GM23338 (cell line): ENCODE data around the gene UPK1A. TPM values are rescaled to one million over a fixed set of nuclear protein-coding genes. Genes with fewer than 3 reads are reported as not detected.

Source experiments
- ATAC-seq: fragments of 200-7000 bp; cut with Tn5 transposase; 3 replicates; pipeline ENCODE4 v1.9.1; 2020
- DNase-seq: peaks from one replicate; pipeline ENCODE4 v3.0.0-alpha.2; 2015; ENCODE audit warnings: low spot score
- H2AFZ ChIP-seq: fragments of 200-600 bp; sonication (generic); 2 replicates; pipeline ENCODE4 v1.8.0; 2016; ENCODE audit warnings: antibody characterized with exemption, mild to moderate bottlenecking, moderate library complexity
- H3F3A ChIP-seq: fragments of 200-600 bp; sonication (generic); replicated peaks from 2 replicates; pipeline ENCODE4 v1.8.0; 2017; ENCODE audit warnings: antibody characterized with exemption, mixed run types, low read depth
- H3K27ac ChIP-seq: fragments of 200-600 bp; sonication (generic); 2 replicates; pipeline ENCODE4 v1.6.1; 2016; ENCODE audit warnings: low read depth
- H3K27me3 ChIP-seq: fragments of 200-600 bp; sonication (generic); 2 replicates; pipeline ENCODE4 v1.8.0; 2016; ENCODE audit warnings: mild to moderate bottlenecking, mixed run types, moderate library complexity; ENCODE audit not compliant: insufficient read depth
- H3K36me3 ChIP-seq: fragments of 200-600 bp; sonication (generic); 2 replicates; pipeline ENCODE4 v1.8.0; 2016; ENCODE audit warnings: mild to moderate bottlenecking; ENCODE audit not compliant: insufficient read depth
- H3K4me1 ChIP-seq: fragments of 200-600 bp; sonication (generic); 2 replicates; pipeline ENCODE4 v1.8.0; 2016; ENCODE audit warnings: mild to moderate bottlenecking, moderate library complexity; ENCODE audit not compliant: insufficient read depth
- H3K4me2 ChIP-seq: fragments of 200-600 bp; sonication (generic); 2 replicates; pipeline ENCODE4 v1.7.1; 2017; ENCODE audit warnings: mixed run types
- H3K4me3 ChIP-seq: fragments of 200-600 bp; sonication (generic); 2 replicates; pipeline ENCODE4 v1.6.1; 2016; ENCODE audit warnings: mixed run types
- H3K79me2 ChIP-seq: fragments of 200-600 bp; sonication (generic); replicated peaks from 2 replicates; pipeline ENCODE4 v1.8.0; 2017; ENCODE audit warnings: mild to moderate bottlenecking; ENCODE audit not compliant: insufficient read depth
- H3K9me2 ChIP-seq: fragments of 200-600 bp; sonication (generic); 2 replicates; pipeline ENCODE4 v1.8.0; 2017; ENCODE audit not compliant: insufficient read depth
- H4K20me1 ChIP-seq: fragments of 200-600 bp; sonication (generic); replicated peaks from 2 replicates; pipeline ENCODE4 v1.8.0; 2017; ENCODE audit warnings: mild to moderate bottlenecking; ENCODE audit not compliant: insufficient read depth
- H3K27ac Mint-ChIP-seq: 2 replicates; pipeline ENCODE4 v1.8.0; 2020; ENCODE audit warnings: inconsistent platforms, mild to moderate bottlenecking, moderate library complexity, mixed read lengths
- H3K27me3 Mint-ChIP-seq: 3 replicates; pipeline ENCODE4 v1.8.0; 2022; ENCODE audit warnings: low read depth, mild to moderate bottlenecking, moderate library complexity, mixed read lengths, inconsistent platforms; ENCODE audit not compliant: insufficient read depth, poor library complexity
- H3K36me3 Mint-ChIP-seq: 3 replicates; pipeline ENCODE4 v1.8.0; 2021; ENCODE audit warnings: low read depth, mild to moderate bottlenecking, inconsistent platforms, moderate library complexity, mixed read lengths
- H3K4me1 Mint-ChIP-seq: 3 replicates; pipeline ENCODE4 v1.8.0; 2020; ENCODE audit warnings: mild to moderate bottlenecking, inconsistent platforms, mixed read lengths
- H3K4me3 Mint-ChIP-seq: 3 replicates; pipeline ENCODE4 v1.8.0; 2021; ENCODE audit warnings: moderate library complexity, mild to moderate bottlenecking, inconsistent platforms, mixed read lengths
- H3K9me3 Mint-ChIP-seq: 3 replicates; pipeline ENCODE4 v1.8.0; 2020; ENCODE audit warnings: moderate library complexity, mild to moderate bottlenecking, inconsistent platforms, mixed read lengths
- CREB1 ChIP-seq: fragments of 250-450 bp; sonication (Bioruptor Pico); IDR thresholded peaks from 2 replicates; pipeline ENCODE4 v1.5.0; 2020; ENCODE audit warnings: low read depth, mild to moderate bottlenecking, moderate library complexity
- CTCF ChIP-seq, 2 experiments: fragments of 200-600 bp in 1 of 2; sonication (generic) in 1 of 2; conservative IDR thresholded peaks; 2 replicates each; pipeline versions ENCODE4 v1.5.1 to v1.6.1; 2016 to 2017; ENCODE audit warnings: antibody characterized with exemption in 2 of 2, low read depth in 2 of 2, mild to moderate bottlenecking in 2 of 2, moderate library complexity in 1 of 2
- EZH2 ChIP-seq: fragments of 200-600 bp; sonication (generic); IDR thresholded peaks from one replicate; pipeline ENCODE4 v1.8.0; 2017; ENCODE audit warnings: antibody characterized with exemption, mild to moderate bottlenecking, low read depth; ENCODE audit not compliant: unreplicated experiment
- EZH2phosphoT487 ChIP-seq: fragments of 200-600 bp; sonication (generic); IDR thresholded peaks from one replicate; pipeline ENCODE4 v1.8.1; 2018; ENCODE audit warnings: antibody characterized with exemption; ENCODE audit not compliant: unreplicated experiment
- JUNB ChIP-seq: IDR thresholded peaks from one replicate; pipeline ENCODE4 v1.6.1; 2016; ENCODE audit warnings: antibody characterized with exemption; ENCODE audit not compliant: unreplicated experiment
- POLR2AphosphoS5 ChIP-seq: IDR thresholded peaks from 2 replicates; pipeline ENCODE4 v1.6.1; 2016; ENCODE audit warnings: antibody characterized with exemption, low read depth
- REST ChIP-seq: IDR thresholded peaks from one replicate; pipeline ENCODE4 v1.6.1; 2018; ENCODE audit warnings: antibody characterized with exemption; ENCODE audit not compliant: unreplicated experiment
- STAT1 ChIP-seq: IDR thresholded peaks from one replicate; pipeline ENCODE4 v1.6.1; 2016; ENCODE audit warnings: antibody characterized with exemption; ENCODE audit not compliant: unreplicated experiment
- ZNF114 ChIP-seq: fragments of 250-450 bp; sonication (Bioruptor Pico); IDR thresholded peaks from 2 replicates; pipeline ENCODE4 v1.5.0; 2020; ENCODE audit warnings: mild to moderate bottlenecking, moderate library complexity
- ZNF331 ChIP-seq: fragments of 250-450 bp; sonication (Bioruptor Pico); IDR thresholded peaks from 2 replicates; pipeline ENCODE4 v1.5.0; 2020; ENCODE audit warnings: low read depth, mild to moderate bottlenecking, moderate library complexity
- ZNF462 ChIP-seq: fragments of 250-450 bp; sonication (Bioruptor Pico); IDR thresholded peaks from 2 replicates; pipeline ENCODE4 v1.5.0; 2020; ENCODE audit warnings: mild to moderate bottlenecking, moderate library complexity
- polyA plus RNA-seq: library from polyadenylated mRNA; unstranded; fragments of >200 nt; fragmentation: Nextera tagmentation; extraction: Ambion mirVana; gene quantifications from 2 replicates; pipeline ENCODE4 v1.2.1, GENCODE V29; 2016
- total RNA-seq: library from RNA; depleted of rRNA; stranded (reverse); fragments of >200 nt; shearing (Covaris generic); gene quantifications from 2 replicates; pipeline ENCODE4 v1.2.3, GENCODE V29; 2014

UPK1A gene
- total and polyA plus RNA-seq, 2 experiments from 2014 or later: 0.42 to 1.5 TPM

- Mint-ChIP-seq H3K36me3 (peaks cover 39% of the 10 kb centered on the region), H3K4me3 (peak overlapping the region; percentile 85), H3K4me1 (peaks cover 25% of the 10 kb centered on the region), H3K27ac (no peak overlapping the region), H3K27me3 (peaks cover 32% of the 10 kb centered on the region), H3K9me3 (no peaks in the 10 kb centered on the region; the same call in 2 of the 3 replicates)
- peaks cover 24% of the 10 kb centered on the region for H3K4me1 ChIP-seq
- no peak overlapping the region for H2AFZ ChIP-seq
- peak overlapping the region; percentile 83 for H3K4me3 ChIP-seq
- no peaks in the 10 kb centered on the region for H3K27me3 ChIP-seq
- 0 out of 2 replicates have a peak, but pooled peaks cover 8% of the 10 kb centered on the region for H3K36me3 ChIP-seq
- H3K4me2 ChIP-seq: peak overlapping the region; percentile 97
- DNase-seq (no peak), ATAC-seq (no peak)
- peaks cover 10% of the 10 kb centered on the region; the same call in 1 of the 2 replicates for H3F3A ChIP-seq
- TF ChIP-seq CTCF (conservative IDR thresholded peaks at IDR 0.05; ENCODE audit: low read depth in 2 of 2) (no peak), JUNB (no peak), CREB1 (CRISPR knock-in tag) (no peak), ZNF462 (no peak), ZNF331 (CRISPR knock-in tag) (no peak), STAT1 (no peak), REST (no peak), ZNF114 (CRISPR knock-in tag) (no peak), EZH2 (no peak), POLR2AphosphoS5 (no peak), EZH2phosphoT487 (no peak)
- no peak overlapping the region for H3K27ac ChIP-seq
- no peaks in the 10 kb centered on the region for H3K9me2 ChIP-seq
- peaks cover 11% of the 10 kb centered on the region for H4K20me1 ChIP-seq
- H3K79me2 ChIP-seq: peaks cover 21% of the 10 kb centered on the region
Observed at GRCh38 chr19:35719402-35720162, 53.3 kb downstream of the UPK1A start.
